NCI-H446 (cell line): ENCODE data around the gene PBX1.
A peak's percentile ranks its signal among the peaks of the same experiment; 100 is the strongest.

Experiments used
- DNase-seq, 2 experiments: peaks; one replicate each; lab custom pipeline; 2025; lab: John Stamatoyannopoulos, UW

Gene PBX1

DNA sequence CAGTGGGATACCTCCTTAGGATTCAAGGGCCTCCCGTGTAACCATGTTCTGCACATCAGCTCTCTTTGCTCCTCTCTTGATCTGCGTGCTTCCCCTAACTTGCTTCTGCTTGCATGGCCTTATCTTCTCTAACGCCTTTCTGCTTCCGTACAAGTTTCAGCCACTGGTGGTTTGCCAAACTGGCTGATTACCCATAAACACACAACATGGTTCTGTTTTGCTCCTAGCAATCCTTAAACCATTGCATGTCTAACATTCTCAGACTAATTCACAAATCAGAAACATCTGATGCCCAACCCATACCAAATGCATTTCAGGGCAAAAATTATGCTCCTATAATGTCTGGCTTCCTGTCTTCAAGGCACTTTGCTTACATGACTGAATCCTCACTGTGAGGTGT, 166.4 kb downstream of the PBX1 start:
- DNase-seq, result no peak

DNA sequence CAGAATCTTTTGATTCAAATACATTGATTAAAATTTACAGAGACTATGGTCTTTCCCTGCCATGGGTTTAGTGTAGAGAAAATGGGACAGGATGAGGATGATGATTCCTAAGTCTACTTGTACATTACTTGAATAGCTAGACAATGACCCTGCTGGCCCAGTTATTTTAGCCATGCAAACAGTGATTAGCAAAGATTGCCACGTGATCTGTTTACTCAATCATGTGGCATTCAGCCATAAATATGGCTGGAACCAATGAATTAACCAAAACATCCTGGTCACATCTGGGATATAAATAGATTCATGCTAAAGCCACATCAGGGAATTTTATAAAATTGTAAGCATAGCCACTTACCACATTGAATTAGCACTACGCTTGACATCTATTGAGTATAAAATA, 167.3 kb downstream of the PBX1 start:
- no peak for DNase-seq

DNA sequence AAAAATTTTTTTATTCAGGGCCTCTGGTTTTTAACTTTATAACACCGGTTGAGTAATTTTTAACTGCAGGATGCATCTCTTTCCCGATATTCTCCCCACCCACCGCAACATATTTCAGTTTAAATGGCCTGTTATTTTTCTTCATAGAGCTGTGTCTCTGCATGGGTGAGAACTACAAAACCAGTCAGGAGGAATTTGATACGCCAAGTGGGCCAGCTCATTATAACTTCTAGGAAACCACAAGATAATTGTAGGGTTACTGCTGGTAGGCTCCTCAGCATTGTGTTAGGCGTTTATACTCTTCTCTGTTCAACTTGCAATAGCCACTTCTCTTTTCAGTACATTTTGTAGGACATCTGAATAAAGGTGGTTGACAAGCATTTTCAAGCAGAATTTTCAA, 169.7 kb downstream of the PBX1 start:
- no peak for DNase-seq

DNA sequence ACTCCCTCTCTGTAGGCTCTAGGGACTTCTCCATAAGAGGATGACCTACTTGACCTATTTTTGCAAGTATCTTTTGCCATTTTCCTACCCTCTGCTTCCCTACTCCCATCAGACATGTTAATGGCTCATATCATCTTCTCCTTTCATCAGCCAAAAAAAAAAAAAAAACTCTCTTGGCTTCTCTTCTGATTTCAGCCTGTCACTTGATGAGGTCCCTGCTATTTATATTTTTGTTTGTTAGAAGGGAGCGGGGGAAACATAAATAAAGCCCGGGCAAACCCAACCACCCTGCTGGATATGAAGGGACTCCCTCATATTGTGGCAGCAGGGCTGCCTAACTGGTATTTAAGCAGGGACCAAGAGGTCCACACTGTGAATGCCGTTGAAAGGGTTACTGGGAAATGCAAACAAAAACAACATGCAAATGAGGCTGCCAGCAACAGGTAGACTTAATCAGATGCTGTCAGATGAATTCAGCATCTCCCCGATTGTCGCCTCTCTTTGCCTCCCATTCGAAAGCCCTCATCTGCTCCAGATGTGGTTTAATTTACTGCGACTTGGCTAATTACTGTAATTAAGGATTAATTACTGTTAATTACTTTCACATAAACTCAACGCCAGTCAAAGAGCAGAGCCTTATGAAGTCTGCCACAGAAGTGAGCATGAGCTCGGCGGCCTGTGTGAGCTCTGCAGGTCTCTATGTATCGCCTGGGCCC, 172.3 kb downstream of the PBX1 start:
- no peak for DNase-seq

DNA sequence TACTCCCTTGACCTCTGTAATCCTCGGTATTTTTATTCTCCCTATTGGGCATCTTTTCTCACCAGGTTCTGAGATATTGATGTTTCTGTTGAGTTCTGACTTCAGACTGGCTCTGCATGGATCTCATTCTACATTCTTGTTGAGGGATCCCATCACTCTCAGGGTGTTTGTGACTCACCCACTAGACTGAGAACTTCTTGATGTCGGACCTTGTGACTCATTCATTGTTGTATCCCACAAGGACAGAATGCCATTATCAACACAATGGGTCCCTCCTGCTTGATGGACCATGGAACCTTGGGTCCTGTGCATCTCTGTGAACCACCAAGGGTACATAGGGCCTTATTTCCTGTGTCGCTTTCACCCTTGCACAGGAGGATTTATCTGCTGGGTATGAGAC, 174.1 kb downstream of the PBX1 start:
- DNase-seq, result no peak

DNA sequence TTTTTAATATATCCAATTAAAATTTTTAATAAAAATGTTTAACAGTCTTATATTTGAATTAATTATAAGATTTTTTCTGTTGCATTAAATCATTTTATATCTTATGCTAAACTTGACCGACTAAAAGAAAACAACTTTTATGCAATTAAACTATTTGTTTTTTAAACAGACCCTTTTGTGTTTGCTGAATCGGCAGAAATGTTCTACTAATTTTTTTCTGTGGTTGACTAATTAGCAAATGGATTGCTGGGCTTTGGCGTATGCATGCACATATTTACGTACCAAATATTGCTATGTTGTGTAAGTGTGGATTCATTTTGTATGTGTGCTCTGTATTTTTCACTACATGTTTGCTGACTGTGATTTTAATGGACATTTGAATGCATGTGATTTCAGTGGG, 174.8 kb downstream of the PBX1 start:
- no peak for DNase-seq

DNA sequence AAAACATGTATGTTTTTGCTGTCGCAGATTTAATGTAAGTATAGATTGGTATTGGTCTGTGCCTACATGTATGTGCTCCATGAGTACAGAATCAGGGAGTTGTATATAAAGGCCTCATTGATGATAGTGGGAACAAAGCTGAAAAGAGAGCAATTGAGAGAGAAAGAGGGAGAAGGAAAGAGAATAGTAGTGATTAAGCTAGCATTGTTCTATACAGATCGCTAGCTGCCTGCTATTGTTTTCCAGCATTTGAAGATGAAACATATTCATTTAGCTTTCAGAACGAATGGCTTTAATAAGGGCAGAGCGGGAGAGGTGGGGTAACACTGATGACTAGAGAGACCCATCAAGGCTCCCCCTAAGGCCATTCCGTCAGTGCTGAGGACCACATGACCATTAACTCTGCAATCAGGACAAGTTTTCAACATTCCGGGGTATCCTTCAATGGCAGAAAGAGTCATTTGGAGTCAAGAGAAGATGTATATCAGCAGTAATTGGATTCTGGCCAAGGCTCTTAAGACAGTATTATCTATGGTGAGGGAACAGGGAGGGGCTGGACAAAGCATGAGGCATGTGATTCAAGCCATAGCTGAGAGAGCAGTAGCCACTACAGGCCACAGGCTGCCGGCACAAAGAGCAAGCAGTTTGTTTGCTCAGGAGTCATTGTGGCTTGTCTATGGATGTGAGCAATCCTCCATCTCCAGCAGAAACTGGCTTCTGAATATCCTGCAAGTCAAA, 176.5 kb downstream of the PBX1 start:
- DNase-seq, result no peak

DNA sequence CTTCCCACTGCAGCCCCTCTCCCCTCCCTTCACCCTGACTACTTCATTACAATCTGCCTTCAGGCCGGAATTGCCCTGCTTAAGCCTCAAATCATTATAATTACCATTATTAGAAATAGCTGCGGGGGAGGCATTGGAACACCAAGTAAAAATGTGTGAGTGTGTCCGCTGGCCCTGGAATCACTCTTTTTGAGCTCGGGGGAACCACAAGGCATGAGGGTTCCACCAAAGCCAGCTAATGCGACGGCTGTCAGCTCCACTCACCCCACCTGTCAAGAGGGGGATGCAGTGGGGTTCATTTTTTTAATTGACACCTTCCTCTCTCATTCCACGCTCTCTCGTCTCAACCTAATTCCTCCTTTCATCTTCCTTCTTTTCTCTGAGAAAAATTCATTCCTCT, 177.2 kb downstream of the PBX1 start:
- no peak for DNase-seq

DNA sequence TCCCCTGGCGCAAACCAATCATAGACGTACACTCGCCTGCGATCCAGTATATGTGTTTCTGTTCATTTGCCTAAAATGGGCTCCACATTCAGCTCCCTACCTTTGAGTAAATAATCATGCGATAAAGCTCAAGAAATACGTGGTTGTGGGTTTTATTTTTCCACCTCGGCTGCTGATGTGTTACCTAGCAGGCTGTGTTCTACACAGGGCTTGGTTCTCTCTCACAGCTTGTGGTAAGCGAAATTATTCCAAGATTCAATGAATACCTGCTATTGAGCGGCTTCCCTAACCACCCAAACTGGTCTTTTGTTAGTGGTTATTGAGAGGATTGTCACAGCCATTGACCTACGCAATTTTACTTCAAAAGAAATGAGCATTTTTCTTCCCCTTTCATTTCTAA, 180.2 kb downstream of the PBX1 start:
- no peak for DNase-seq

DNA sequence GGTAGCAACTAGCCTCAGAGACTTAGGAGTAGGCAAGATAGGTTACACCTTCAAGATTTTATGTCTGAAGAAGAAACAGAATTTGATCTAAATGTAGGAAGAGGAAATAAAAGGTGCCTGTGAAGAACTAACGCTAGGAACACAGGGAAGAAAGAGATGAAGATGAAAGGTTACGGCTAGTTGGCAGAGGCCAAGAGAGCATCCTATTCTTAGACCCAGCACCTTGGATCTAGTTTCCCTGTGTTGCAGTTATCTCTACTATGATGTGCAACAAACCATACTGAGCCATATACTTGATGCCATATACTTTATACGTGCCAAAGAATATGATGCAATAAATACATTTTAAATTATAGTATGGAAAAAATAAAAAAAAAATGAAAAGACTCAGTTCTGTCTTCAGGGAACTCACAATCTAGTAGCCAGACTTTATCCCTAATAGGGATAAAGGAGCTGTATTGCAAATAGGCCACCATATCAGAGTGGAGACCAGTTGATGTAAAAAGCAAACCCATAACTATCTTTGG, 181.1 kb downstream of the PBX1 start:
- no peak for DNase-seq

DNA sequence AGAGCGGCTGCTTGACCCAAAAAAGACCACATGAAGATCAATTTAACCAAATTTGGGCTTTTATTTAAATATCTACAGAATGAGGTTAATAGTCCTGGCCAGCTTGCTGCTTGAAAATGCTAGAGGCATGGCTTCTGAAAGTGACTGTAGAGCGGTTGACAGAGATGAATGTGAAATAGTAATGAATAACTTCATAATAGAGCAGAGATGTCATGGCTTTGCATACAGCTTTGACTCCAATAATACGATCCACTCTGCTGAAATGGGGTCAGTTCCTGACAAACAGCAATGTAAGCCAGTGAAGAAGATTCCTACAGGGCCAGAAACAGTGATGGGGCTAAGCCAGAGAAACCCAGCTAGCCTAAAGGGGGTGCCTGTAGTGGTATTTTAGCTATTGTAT, 183.8 kb downstream of the PBX1 start:
- no peak for DNase-seq

DNA sequence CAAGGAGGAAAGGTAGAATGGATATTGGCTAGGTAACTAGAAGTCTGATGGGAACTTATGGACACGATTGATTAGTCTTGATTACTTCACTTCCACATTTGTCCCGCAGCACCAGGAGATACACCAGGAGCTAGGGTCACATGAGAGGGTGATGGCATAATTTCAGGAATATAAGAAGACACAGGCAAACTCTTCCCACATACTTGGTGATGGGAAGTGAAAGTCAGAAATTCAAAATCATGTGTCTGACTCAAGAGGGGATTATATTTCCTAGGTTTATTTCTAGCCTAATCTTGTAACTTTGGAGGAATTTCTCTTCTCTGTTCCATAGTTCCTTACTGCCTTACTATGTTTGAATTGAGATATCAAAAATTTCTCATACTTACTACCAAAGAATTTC, 185.0 kb downstream of the PBX1 start:
- no peak for DNase-seq

DNA sequence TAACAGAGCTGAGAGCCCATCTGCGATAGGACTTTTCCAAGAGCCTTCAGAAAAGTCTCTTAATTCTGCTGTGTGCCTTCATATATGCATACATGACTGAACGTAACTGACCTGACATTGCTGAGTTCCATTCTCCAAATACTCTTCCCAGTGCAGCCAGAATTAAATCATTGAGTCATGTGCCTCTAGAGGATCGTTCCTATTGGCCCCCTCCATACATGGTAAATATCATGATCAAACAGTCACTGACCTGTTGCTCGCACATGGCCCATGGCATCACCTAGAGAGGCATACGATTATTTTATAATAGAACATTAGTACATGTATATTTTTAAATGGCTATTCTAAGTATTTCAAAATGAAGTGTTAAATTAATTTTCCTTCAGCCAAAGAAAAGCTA, 186.8 kb downstream of the PBX1 start:
- no peak for DNase-seq

DNA sequence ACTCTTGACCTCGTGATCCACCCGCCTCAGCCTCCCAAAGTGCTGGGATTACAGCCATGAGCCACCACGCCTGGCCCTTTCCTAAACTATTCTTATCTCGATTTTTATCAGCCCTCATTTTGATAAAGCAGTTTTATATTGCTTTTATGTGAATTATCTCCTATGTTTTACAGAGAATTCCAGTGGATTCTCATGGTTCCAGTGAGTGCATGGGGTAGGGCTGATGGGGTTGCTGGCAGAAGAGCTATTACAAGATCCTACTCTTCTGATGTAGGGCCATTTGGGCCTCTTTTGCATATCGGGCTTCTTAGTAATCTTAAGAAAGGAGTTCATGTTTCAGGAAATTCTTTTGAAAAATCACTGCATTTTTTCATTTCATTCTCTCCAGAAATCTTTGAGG, 187.6 kb downstream of the PBX1 start:
- no peak for DNase-seq

DNA sequence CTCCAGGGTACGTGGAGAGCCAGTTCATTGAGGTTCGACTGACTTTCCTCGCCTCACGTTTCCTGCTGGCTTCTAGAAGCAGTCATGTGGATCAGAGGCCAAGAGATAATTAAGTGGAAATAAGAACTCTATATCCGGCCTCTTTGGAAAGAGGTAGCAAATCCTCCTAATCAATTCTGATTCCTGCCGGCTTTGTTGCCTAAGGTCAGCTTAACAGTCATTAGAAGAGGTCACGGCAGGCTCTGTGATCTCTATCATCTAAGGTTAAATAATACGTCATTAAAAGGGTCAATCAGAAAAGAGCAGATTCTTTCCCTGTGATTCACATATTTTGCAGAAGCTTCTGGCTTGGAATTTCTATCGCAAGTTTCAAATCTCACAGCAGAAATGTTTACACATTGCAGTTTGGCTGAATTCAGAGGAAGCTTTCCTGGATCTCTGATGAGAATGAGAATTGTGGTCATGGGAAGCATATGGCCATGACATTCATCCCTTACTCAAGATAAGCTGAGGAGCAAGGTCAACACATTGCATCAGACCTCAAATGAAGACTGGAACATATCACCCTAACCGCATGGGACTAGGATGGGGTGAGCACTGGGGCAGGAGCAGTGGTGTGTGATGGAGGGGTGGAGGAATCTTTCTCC, 189.4 kb downstream of the PBX1 start:
- DNase-seq, result peak in 1 of 2 experiments; percentile 46

DNA sequence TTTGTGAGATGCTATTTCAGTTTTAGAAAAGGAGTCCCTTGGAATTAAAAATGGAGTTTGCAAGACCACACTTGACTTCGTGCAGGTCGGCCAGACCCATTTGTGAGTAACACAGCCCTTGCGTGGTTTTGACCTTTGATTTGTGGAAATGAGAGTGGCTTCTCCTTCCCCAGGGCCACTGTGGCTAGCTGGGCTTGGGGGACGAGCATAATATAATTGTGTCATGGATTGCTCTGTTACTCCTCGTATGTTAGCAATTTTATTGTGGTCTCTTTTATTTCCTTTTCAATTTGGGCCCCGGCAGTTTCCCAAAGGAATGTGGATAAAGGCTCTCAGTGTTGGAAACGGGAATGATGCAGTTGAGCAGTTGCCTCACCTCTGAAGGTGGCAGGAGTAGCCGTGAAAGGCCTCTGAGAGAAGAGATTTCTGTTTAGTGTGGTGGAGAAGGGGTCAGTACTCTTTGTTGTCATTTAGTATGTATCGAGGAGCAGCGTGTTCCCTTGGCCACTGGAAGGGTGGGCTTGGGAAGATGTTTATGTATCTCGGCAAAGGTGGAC, 194.6 kb downstream of the PBX1 start:
- no peak for DNase-seq

DNA sequence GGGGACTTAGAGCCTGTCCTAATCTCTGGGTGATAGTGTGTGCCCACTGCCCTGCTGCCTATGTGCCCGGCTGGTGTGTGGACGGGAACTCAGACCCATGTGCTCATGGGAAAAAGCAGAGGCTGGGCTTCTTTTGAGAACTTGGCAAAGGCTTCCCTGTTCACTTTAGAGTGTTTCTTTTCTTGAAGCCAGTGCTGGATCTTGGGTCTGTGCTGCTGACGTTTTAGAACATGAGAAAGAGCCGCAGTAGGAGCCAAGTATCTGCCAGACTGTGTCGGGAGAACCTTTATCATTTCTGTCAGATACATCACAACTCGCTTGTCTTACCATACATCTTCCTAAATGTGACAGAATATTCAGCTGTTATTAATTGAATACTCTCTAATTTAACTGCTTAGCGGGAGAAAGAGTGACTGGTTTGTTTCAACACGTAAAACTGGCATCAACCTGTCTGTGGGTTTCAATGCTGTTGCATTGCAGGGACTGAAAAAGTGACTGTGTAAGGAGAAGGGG, 195.2 kb downstream of the PBX1 start:
- peak; percentile 64 to 85 for DNase-seq

DNA sequence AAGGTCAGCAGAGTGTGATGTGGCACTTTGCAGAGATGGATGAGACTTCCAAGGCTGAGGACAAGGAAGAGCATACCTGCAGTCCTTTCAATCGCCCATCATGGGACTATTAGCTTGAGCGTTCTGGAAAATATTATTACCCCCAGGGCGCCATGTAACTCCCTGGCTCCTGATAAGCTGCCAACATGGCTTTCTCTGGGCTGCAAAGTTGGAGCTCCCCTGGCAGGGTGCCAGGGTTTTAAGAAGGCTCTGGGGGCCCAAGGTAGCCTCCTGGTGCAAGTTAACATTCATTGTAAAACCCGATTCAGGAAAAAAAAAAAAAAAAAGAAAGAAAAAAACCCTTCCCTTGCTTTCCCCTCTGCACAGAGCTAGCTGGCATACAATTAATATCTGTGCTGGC, 196.7 kb downstream of the PBX1 start:
- DNase-seq, result peak; percentile 91 to 94

DNA sequence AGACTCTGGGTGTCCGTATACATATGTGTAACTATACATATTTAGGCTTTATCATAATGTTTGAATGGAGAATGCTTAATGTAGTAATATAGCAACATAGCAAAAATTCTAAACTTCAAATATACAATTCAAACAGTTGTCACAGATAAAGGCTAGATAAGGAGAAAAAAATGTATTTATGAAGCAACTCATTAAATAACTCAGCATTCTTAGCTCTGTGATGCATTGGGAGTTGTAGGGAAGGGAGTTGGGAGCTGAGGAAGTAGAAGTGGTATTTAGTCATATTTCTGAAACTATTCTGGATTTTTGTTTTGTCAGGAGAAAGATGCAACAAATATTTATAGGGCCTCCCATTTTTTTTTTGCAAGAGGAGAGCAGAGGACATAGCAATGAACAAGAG, 197.8 kb downstream of the PBX1 start:
- no peak for DNase-seq

DNA sequence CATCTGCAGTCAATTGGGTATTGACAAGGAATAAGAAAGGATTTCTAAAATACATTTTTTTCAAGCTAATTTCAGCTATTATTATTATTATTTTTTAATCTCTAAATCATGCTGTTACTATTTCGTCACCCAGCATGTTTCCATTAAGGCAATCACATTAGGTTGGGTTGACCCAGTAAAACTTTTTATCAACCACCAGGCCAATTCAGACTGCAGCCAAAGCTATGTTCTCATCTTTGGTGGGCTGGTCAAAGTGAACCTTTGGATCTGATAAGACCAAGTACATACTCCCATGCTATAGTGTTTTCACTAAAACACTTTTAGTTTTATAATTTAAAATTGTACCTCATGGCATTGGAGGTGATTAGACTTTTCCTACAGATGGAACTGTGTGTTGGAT, 198.6 kb downstream of the PBX1 start:
- DNase-seq, result no peak

DNA sequence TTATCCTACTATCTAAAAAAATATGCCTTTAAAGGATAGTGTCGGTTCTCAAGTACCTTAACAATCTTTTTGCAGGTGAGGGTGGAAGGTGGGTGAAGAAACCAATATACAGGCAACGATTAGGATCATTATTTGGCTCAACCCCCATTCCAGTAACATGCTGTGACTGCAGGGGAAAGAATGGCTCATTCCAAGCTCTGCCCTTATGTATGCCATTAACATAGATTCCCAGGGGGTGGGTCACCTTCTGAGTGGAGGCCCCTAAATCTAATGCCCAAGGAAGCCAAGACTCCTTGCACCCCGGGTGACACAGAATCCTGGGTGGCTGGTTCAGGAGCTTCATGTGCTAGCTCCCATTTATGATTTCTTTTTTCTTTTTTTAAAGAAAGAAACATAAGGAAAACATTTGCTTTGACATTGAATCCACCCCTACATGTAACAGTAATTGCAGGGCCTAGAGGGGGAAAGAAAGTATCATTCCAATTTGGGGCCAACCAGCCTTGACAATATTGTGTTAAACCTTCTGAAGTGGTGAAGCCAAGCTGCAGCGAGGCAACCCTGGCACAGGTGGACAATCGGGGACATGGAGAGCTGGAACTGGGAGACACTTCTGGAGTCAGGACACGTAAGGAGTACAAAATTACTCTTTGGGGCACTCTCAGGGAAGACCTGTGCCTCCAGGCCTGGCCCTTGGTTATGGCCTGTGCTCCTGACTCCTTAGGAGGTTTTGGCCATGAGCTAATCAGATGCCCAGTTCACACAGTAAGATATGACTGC, 200.3 kb downstream of the PBX1 start:
- DNase-seq, result no peak

DNA sequence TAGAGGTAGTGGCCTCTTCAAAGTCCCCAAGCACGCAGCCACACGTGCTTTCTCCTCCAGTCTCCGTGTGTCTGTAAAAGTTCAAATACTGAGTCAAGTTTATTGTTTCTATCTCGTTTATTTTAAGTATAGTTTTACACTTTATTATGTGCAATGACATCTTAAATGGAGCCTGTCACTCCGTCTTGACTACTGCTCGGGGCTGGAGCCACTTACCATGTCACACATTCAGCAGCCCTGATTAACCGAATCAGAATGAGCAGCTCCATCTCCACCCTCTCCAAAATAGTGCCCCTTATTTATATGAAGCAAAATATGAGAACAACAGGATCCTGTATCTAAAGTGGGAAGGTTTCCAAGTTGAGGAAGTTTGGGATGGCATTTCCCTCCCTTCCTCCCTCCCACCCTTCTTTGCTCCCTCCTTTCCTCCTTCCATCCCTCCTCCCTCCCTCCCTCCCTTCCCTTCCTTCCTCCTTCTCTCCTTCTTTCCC, 201.0 kb downstream of the PBX1 start:
- peak in 1 of 2 experiments; percentile 32 for DNase-seq
